Left ventricle myocardium superior (tissue), 1 donor: ENCODE results near the gene ARL5A. TPM values are rescaled to one million over a fixed set of nuclear protein-coding genes. Genes with fewer than 3 reads are reported as not detected.

Experiments
- ATAC-seq: fragments of 200-7000 bp; cut with Tn5 transposase; one replicate; pipeline ENCODE4 v1.9.1; 2020; ENCODE audit warnings: mild to moderate bottlenecking, moderate library complexity
- DNase-seq: peaks from one replicate; pipeline ENCODE4 v3.0.0-alpha.2; 2020
- intact Hi-C: fragments of 100-400 bp; cut with micrococcal nuclease; formaldehyde crosslinking; loops from one replicate; pipeline ENCODE4 v1.11.0; 2022
- total RNA-seq: library from RNA; stranded (reverse); fragmentation: NEBNext Ultra II Directional; extraction: Animal tissue kit (Norgen Biotek cat#: 25700); gene quantifications from one replicate; pipeline ENCODE4 v1.2.1, GENCODE V29; 2021
- donor health status: DM: no; HTN: yes; CAD: no; lungs with severe emphysema.

The ARL5A gene
- total RNA-seq, 1 donor from 2014 or later: 60.7 TPM

DNA sequence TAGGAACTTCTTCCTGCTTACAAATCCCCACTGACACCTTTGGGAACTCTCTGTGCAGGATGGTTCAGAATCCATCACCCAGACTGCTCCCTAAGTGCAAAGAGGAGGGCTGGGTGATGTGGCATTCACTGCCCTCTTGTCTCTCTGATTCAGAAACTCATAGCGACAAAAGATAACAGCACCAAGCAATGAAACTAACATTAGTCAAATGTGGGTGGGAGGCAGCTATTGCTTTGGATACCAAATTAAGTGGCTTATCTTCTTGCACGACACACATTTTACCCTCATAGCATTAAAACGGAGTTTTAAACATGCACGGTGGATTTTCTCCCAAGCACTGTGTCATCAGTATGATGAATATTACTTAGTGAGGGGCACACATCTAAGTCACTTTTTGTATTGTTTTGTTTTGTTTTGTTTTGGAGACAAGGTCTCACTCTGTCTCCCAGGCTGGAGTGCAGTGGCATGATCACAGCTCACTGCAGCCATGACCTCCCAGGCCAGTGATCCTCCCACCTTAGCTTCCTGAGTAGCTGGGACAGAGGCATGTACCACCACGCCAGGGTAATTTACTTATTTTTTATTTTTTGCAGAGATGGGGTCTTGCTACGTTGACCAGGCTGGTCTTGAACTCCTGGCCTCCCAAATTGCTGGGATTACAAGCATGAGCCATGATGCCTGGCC lies 53.0 kb downstream of the ARL5A start:
- DNase-seq (no peak), ATAC-seq (peak; percentile 67)
- intact Hi-C loops: no loop called here

DNA sequence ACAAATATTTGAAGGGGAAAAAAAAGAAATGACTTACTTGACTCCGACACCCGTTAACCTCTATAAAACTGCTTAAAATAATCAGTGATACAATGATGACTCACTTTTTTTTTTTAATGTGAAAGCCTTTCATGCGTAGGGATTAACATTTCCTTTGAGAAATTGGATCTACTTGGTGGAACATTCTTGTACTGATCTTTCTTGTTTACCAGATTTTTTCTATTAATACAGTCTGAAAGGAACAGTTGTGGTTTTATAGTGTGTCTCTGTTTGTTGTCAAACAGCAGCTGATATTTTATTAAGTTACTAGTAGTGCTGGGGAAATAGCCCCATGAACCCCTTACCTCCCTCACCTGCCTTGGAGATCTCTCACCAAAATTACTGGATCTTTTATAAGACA lies 53.7 kb downstream of the ARL5A start:
- intact Hi-C loops: no loop called here
- DNase-seq (no peak), ATAC-seq (peak; percentile 23)

DNA sequence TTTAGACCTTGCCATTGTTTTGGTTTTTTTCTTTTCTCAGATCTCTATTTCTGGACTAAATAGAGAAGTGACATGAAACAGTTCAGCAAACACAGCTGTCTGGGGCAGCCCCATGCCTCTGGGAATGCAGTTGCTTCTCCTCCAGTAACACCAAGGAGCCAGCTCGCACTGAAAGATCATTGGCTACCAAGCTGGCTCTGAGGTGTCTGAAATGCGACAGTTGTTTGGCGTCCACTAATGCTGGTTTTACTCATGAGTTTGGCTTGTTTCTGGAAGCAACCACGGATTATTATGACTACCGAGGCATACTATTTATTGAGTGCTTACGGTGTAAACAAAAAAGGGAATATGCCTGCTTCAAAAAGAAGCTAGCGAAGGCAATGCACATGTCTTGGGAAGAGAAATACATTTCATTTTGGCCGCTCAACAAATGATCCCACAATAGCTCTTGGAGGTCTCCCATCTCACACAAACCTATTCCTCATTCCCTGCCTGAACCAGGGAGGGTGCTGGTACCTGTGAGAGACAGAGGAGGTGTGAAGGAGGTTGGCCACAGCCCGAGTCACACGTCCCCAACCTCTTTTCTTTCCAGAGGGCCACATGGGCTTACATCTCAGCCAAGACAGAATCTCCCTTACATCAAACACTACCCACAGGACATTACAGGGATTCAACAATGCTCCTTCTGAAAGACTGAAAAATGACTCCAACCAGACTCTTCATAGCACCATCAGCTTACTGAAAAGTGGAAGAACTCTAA lies 56.4 kb downstream of the ARL5A start:
- DNase-seq (no peak), ATAC-seq (peak; percentile 63)
- intact Hi-C loops: no loop called here

DNA sequence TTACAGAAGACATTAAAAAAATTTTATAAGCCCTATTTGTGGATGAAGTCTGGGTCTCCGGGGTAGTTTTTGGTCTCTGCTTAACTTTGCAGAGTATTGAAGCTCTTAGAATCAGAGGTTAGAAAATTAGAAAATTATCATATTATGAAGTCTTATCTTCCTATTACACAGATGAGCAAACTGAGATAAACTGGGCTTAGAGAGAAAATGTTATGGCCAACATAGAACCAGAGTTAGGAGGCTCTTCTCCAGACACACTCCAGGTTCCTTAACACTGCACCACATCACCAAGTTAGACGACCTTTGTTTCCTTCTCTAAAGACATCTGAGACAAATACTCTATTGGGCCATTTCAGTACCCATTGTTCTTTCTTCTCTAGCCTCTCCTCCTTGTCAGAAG lies 57.2 kb downstream of the ARL5A start:
- intact Hi-C loops: no loop called here
- ATAC-seq (no peak), DNase-seq (no peak)

DNA sequence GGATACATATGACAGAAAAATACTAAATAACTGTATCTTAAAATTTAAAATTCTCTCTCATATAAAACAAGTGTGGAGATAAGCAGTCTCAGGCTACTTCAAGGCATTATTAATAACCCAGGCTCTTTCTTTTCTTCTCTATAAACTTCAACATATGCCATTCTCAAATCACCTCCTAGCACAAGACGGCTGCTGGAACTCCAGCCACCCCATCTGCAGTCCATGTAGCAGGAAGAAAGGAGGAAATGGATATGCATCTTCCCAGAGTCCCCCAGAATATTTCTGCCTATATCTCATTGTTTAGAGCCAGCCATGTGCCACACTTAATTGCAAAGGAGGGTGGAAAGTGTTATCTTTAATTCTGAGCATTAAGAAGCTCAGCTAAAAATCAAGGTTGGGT lies 58.6 kb downstream of the ARL5A start:
- ATAC-seq (no peak), DNase-seq (no peak)
- intact Hi-C loops: no loop called here

DNA sequence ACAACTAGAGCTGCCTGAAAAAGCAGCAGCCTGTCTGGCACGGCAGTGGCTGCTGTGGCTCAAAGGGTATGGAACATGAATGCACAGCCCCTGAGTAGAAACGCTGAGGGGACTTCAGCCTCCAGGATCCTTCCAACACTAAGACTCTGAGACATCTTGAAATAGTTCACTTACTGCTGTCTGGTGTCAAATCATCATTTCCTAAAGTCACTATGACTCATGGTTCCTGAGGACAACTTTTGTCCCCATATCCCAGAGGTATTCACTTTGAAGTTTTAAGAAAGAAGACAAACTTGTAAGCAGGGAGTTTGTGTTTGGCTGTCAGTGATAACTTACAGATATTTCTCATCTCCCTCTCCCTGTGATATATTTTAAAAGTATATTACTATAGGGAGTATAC lies 60.7 kb downstream of the ARL5A start:
- no peak for ATAC-seq
- DNase-seq: no peak
- intact Hi-C loops: no loop called here

DNA sequence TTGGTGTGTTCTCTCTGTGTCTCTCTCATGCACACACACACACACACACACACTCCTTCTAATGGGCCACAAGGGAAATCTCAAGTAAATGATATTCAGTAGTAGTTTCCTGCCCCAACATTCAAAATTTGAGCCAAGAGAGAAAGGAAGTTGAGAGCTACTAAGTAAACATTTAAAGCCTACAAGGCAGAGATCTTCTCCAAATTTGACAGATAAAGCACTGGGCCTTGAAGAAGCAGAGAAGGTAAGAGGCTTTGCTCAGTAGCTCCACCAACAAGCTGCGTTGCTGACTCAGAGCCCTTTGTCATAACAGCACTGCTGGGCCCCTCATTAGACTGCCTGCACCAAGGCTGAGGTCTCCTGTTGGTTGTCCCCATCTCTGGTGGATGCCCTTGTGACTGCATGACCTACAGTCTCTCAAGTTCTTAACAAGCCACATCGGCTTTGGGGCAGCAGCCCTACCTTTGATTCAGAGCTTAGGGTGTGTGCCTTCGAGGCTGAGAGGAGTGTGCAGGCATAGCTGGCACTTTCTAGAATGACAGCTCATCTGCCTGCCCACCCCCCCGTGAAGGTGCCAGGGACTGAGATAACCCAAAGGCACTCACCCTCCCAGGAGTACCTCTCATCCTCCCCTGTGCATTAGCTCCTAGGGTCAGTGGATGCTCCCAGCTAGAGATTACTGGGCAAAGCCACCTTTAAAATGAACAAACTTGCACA lies 61.6 kb downstream of the ARL5A start:
- DNase-seq (no peak), ATAC-seq (peak; percentile 36)
- intact Hi-C loops: no loop called here

DNA sequence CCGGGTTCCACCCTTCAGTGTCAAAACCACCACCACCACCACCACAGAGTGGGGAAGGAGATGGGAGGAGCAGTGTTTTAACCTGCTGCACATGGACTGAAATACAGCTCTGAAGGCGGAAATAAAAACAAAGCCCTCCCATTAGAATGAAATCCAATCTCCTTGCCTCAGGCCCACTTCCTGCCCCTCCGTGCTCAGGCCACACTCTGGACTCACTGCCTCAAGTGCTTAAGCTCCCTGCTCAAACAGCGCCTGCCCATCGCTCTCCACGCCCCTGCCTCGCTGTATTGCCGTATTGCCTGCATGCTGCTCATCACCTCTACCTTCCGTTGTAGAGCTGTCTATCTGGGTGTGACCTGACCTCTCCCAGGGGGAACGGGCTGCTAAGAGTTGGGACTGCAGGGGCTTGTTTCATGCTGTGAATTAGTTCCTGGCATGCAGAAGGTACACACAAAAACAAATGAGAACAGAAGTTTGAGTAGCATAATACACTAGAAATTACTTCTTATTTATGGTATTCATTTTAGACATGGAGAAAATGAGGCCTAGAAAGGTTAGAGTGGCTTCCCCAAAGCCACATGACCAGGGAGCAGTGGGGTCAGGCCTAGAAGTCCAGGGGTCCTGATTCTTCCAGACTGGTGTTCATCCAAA lies 62.3 kb downstream of the ARL5A start:
- intact Hi-C loops: no loop called here
- ATAC-seq: peak; percentile 21
- DNase-seq: no peak

DNA sequence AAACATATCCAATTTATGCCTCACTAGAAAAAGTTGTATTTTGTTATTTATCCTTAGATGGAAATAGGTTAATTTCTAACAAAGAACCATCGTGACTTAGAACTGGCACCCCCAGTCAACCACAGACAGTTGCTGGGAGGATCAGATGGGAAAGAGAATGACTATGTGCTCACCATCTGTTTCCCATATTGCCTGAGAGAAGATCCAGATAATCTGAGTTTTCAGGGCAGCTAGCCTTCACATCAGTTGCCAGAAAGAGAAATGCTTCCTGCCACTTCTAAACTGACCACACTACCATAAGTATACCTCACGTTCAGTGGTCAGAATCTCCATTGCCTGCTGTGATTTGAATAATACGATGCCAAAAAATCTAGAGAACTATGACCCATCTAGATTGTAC lies 65.5 kb downstream of the ARL5A start:
- no peak for DNase-seq
- intact Hi-C loops: no loop called here
- no peak for ATAC-seq

DNA sequence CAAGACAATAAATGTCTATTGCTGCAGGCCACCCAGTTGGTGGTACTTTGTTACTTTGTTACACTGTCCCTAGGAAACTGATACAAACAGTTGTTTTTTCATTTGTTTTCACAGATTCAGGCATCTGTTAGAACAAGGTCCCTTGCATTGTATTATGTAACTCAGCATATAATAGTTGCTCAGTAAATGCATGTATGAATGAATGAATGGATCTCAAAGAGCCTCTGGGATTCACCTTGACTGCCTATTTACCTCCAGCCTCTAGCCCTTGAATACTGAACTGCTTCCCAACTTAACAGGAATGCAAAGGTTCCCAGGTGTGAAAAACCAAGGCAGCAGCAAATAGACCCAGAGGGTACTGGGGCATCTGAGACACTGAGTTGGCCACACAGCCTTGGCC lies 66.5 kb downstream of the ARL5A start:
- intact Hi-C loops: no loop called here
- no peak for ATAC-seq

DNA sequence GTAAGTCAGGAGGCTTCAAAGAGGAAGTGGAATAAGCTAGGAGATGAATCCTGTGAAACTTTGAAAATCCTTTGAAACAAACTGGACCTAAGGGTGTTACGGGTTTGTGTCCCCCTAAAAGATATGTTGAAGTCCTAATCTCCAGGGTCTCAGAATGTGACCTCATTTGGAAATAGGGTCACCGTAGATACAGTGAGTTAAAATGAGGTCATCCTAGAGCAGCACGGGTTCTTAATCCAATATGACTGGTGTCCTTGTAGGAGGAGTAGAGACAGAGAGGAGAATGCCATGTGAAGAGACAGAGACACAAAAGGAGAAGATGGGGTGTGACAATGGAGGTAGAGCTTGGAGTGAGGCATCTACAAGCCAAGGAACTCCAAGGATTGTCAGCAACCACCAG lies 67.0 kb downstream of the ARL5A start:
- no peak for DNase-seq
- no peak for ATAC-seq
- intact Hi-C loops: no loop called here

More for the DNA sequence above, 66.5 kb downstream of the ARL5A start:
- DNase-seq: no peak

DNA sequence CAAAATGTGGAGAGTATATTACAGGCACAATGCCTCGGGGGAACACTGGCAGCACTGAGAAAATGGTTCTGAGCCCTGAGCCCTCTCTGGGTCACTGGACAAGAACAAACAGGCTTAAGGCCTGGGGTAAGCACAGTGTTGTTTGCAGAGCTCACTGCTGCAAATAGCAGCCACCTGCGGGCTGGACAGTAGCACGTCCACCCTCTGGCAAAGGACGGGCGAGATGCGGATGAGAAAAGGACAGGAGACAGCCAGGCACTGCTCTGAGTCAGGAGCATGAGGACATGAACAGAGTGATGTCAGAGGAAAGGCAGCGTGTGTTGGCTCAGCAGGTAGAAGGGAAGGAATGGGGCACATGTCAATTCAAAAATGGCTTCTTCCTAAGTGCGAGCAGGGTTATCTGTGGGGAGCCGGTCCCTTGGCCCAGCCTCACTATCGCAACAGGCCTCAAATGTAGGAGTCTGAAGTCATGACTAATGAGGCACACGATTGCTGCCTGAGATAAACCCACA lies 68.0 kb downstream of the ARL5A start:
- intact Hi-C loops: no loop called here

DNA sequence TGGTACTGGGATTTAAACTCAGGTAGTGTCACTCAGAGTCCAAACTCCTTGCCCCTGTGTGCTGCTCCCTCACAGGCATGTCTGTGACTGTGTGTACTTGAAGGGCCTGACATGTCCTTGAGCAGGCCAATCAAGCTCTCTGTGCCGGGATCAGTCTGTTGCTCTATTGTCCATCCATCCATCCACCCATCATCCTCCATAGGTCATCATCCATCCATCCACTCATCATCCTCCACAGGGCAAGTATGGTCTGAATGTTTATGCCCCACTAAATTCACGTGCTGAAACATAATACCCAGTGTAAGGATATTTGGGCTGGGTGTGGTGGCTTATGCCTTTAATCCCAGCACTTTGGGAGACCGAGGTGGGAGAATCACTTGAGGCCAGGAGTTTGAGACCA lies 69.5 kb downstream of the ARL5A start:
- no peak for DNase-seq
- intact Hi-C loops: no loop called here
- no peak for ATAC-seq

More for the DNA sequence above, 68.0 kb downstream of the ARL5A start:
- ATAC-seq (peak; percentile 65), DNase-seq (no peak)

DNA sequence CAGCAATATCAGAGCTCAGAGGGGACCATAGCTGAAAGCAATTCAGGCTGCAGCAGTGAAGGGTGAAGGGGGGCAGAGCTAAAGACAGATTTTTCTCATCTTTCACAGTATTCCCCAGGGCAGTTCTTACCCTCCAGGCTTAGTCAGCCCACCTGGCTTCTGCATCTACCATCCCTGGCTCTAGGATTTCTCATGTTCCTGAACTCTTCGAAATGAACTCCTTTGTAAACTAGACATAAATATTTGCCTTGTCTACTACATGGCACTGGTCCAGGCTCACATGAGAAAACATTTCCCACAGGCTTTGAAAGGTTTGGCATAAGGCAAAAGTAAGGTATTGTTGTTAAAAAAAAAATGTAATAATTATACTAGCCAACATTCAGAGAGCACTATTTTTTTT lies 70.4 kb downstream of the ARL5A start:
- intact Hi-C loops: no loop called here
- no peak for ATAC-seq
- DNase-seq: no peak

DNA sequence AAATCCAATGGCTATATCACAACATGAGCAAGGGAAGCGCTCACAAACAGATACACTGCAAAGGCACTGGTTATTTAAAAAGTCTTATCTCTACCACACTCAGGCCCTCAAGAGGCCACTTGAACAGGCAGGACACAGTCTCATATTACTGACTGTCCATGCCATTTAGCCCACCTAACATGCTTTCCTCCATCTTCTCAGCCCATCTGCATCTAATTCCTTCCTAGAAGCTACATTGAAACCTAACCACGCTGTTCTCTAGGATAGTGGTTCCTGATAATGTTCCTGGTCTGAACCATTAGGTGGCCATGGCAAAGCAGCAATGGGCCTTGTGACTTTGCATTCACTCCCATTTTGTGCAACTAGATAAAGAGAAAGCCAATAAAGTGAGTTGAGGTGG lies 71.4 kb downstream of the ARL5A start:
- intact Hi-C loops: no loop called here
- DNase-seq: no peak
- ATAC-seq: peak; percentile 81

DNA sequence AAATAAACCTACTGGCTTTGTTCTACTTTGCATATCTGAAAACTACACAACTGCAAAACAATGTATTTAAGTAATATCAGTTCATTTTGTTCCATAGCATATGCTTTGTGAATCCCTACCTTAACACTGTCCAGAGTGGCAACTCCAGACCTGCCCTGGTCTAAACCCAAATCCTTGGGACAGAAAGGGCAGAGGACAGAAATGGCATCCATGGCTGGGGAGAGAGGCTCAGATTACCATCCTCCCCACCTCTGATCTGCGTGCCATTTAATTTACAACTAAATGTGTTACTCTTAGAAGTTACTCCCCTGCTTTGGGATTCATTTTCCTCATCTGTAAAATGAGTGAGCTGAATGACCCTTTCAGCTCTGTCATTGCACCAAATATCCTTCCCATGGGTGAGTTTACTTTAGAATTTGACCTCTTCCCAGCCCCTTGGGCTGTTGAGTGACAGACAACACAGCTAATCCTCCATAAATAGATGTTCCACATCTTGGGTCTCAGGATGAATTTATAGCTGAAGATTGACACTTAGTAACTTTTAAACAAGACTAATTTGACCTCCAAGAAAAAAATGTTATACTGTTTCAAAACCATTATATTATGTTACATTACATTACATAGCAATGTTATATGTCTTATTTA lies 73.8 kb downstream of the ARL5A start:
- DNase-seq: no peak
- intact Hi-C loops: no loop called here
- ATAC-seq: peak; percentile 50

DNA sequence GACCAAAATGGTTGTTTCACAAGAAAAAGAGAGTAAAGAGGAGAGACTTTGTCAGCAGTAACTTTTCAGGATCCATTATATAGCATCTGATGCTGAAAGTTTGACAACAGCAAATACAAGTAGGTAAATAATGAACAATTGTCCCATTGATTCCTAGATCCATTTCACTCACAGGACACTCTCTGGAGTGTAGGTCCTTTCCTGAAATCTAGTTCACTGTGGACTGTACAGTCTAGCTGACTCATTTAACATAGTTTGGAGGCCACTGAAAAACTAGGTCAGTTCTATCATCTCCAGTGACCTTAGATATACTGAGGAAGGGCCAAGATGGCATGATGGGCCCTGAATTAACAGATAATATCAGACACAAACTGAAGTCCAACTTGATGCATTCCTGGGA lies 74.7 kb downstream of the ARL5A start:
- ATAC-seq (no peak), DNase-seq (no peak)
- intact Hi-C loops: no loop called here
